K562 (cell line): ENCODE data around the gene CHI3L1. TPM values are rescaled to one million over a fixed set of nuclear protein-coding genes. Genes with fewer than 3 reads are reported as not detected.

Experiments
- ATAC-seq: fragments of 200-7000 bp; cut with Tn5 transposase; 3 replicates; pipeline ENCODE4 v1.9.1; 2020; ENCODE audit warnings: moderate library complexity
- BruUV-seq: library from RNA; stranded (reverse); fragments of 400-500 nt; replicated peaks from 2 replicates; lab custom pipeline; 2021; lab: Mats Ljungman, UMichigan
- CTCF ChIA-PET: fragments of 300-600 bp; formaldehyde crosslinking; extraction: SDS; loops from one replicate; lab custom pipeline; 2021; ENCODE audit warnings: low intra/inter-chr PET ratio; lab: Yijun Ruan, JAX
- POLR2A ChIA-PET: fragments of 300-600, 350-650 bp; sonication (Branson Sonifier 250); formaldehyde crosslinking; extraction: SDS; loops from one replicate; lab custom pipeline; 2021; ENCODE audit warnings: antibody characterized with exemption, inconsistent platforms; lab: Yijun Ruan, JAX
- DNase-seq, 4 experiments: peaks; one replicate each; pipeline versions ENCODE4 v3.0.0 to v3.0.0-alpha.2; 2011 to 2018; ENCODE audit warnings: low spot score in 3 of 4, mixed read lengths in 3 of 4; ENCODE audit errors: extremely low read depth in 1 of 4
- FAIRE-seq: peaks from 2 replicates; lab custom pipeline; 2011; peaks lifted over from hg19 to GRCh38; lab: Jason Lieb, UNC
- H2AFZ ChIP-seq: 2 replicates; pipeline ENCODE4 v1.6.0; 2011; ENCODE audit warnings: low read depth, low read length, control low read depth, inconsistent platforms
- H3K27ac ChIP-seq: fragments of 200-600 bp; 3 replicates; pipeline ENCODE4 v1.8.0; 2011; ENCODE audit warnings: low read depth, mild to moderate bottlenecking, control low read depth, inconsistent platforms, low read length, moderate library complexity, mixed read lengths; ENCODE audit errors: extremely low read depth
- H3K27me3 ChIP-seq, 2 experiments: fragments of 300-600 bp in 1 of 2; 2 replicates in 1 of 2; 3 replicates in 1 of 2; pipeline versions ENCODE4 v1.6.0 to v1.8.0; 2011; ENCODE audit warnings: inconsistent platforms in 2 of 2, low read length in 2 of 2, mild to moderate bottlenecking in 1 of 2, mixed read lengths in 1 of 2, moderate library complexity in 1 of 2; ENCODE audit not compliant: control insufficient read depth in 2 of 2, insufficient read depth in 2 of 2
- H3K36me3 ChIP-seq: fragments of 300-600 bp; 3 replicates; pipeline ENCODE4 v1.8.0; 2011; ENCODE audit warnings: mild to moderate bottlenecking, low read length, inconsistent platforms; ENCODE audit not compliant: control insufficient read depth, insufficient read depth
- H3K4me1 ChIP-seq, 2 experiments: fragments of 200-600 bp in 1 of 2; replicated peaks in 1 of 2; 2 replicates in 1 of 2; 3 replicates in 1 of 2; pipeline versions ENCODE4 v1.5.1 to v1.8.0; 2011; ENCODE audit warnings: inconsistent platforms in 2 of 2, low read length in 2 of 2, mild to moderate bottlenecking in 1 of 2, mixed read lengths in 1 of 2, moderate library complexity in 1 of 2; ENCODE audit not compliant: control insufficient read depth in 2 of 2, insufficient read depth in 2 of 2
- H3K4me2 ChIP-seq: 2 replicates; pipeline ENCODE4 v1.6.1; 2011; ENCODE audit warnings: low read length, control low read depth, inconsistent platforms, mixed read lengths; ENCODE audit not compliant: insufficient read depth
- H3K4me3 ChIP-seq: fragments of 200-600 bp; sonication (generic), shearing (Covaris generic); 2 replicates; pipeline ENCODE4 v1.5.1; 2016; ENCODE audit warnings: control low read depth, inconsistent platforms
- H3K79me2 ChIP-seq: fragments of 200-600 bp; 3 replicates; pipeline ENCODE4 v1.8.0; 2011; ENCODE audit warnings: low read length, inconsistent platforms; ENCODE audit not compliant: control insufficient read depth, insufficient read depth
- H3K9ac ChIP-seq, 2 experiments: 2 replicates each; pipeline versions ENCODE4 v1.6.0 to v1.6.1; 2011; ENCODE audit warnings: low read depth in 2 of 2, low read length in 2 of 2, control low read depth in 1 of 2, inconsistent platforms in 1 of 2, mild to moderate bottlenecking in 1 of 2, mixed read lengths in 1 of 2; ENCODE audit not compliant: insufficient read depth in 1 of 2
- H3K9me1 ChIP-seq: one replicate; pipeline ENCODE4 v1.6.0; 2011; ENCODE audit warnings: inconsistent platforms, mild to moderate bottlenecking, low read length, moderate library complexity; ENCODE audit not compliant: control insufficient read depth, insufficient read depth
- H3K9me3 ChIP-seq: replicated peaks from 2 replicates; pipeline ENCODE4 v1.5.1; 2011; ENCODE audit warnings: low read depth, low read length, inconsistent platforms; ENCODE audit not compliant: control insufficient read depth, insufficient read depth
- H4K20me1 ChIP-seq: replicated peaks from 2 replicates; pipeline ENCODE4 v1.6.1; 2011; ENCODE audit warnings: low read length, inconsistent platforms, mixed read lengths; ENCODE audit not compliant: control insufficient read depth, insufficient read depth
- CLOCK ChIP-seq: fragments of 250-450 bp; sonication (Bioruptor Pico); IDR thresholded peaks from 2 replicates; pipeline ENCODE4 v1.4.0; 2020; ENCODE audit warnings: mild to moderate bottlenecking, moderate library complexity, borderline replicate concordance
- HSF4 ChIP-seq: fragments of 250-450 bp; sonication (Bioruptor Pico); IDR thresholded peaks from 2 replicates; pipeline ENCODE4 v2.1.2; 2022; ENCODE audit warnings: mild to moderate bottlenecking, moderate library complexity, borderline replicate concordance
- IRF9 ChIP-seq: fragments of 450-650 bp; IDR thresholded peaks from 2 replicates; pipeline ENCODE4 v1.6.1; 2016; ENCODE audit warnings: missing biosample characterization, missing genetic modification characterization
- TSC22D4 ChIP-seq: fragments of 450-650 bp; IDR thresholded peaks from 2 replicates; pipeline ENCODE4 v1.6.1; 2016; ENCODE audit warnings: missing genetic modification characterization, missing biosample characterization, control low read depth
- ZNF431 ChIP-seq: sonication (generic); formaldehyde crosslinking; IDR thresholded peaks from 2 replicates; pipeline ENCODE4 v1.8.0; 2022; ENCODE audit warnings: mild to moderate bottlenecking, missing genetic modification reagents
- whole genome bisulfite sequencing: fragments of 100-300 bp; shearing (Covaris generic); methylation state at CpG from one replicate; pipeline ENCODE4 v1.1.6; 2016; ENCODE audit warnings: low coverage, mixed read lengths; ENCODE audit not compliant: insufficient coverage; ENCODE audit errors: missing lambda C conversion rate; 5-methylcytosine and 5-hydroxymethylcytosine counted together
- in situ Hi-C: fragments of 300-500 bp; cut with MboI; formaldehyde crosslinking; loops from 4 replicates; pipeline ENCODE4 v1.15.0; 2018; ENCODE audit warnings: inconsistent platforms, mixed read lengths
- intact Hi-C: fragments of 100-400 bp; cut with micrococcal nuclease; formaldehyde crosslinking; loops from 2 replicates; pipeline ENCODE4 v1.14.2; 2022
- polyA plus RNA-seq, 8 experiments: library from polyadenylated mRNA; depleted of rRNA in 4 of 8; stranded (reverse) in 5 of 8; unstranded in 3 of 8; fragments of >200 nt; fragmentation: Nextera tagmentation in 2 of 8; fragmentation: Illumina TruSeq in 1 of 8; extraction: Ambion mirVana in 2 of 8; extraction: Trizol in 1 of 8; gene quantifications; 2 replicates each; pipeline versions ENCODE4 v1.2.1 to v1.2.3, GENCODE V29; 2011 to 2014; ENCODE audit warnings: inconsistent platforms in 1 of 8, missing spikeins in 1 of 8
- total RNA-seq, 7 experiments: library from RNA; depleted of rRNA in 6 of 7; stranded (reverse); fragments of >200 nt in 6 of 7; fragmentation: Illumina TruSeq in 2 of 7; extraction: Trizol in 2 of 7; gene quantifications; 2 replicates each; pipeline versions ENCODE4 v1.2.1 to v1.2.3, GENCODE V29; 2011 to 2021; ENCODE audit warnings: low replicate concordance in 1 of 7

The CHI3L1 gene
- total and polyA plus RNA-seq, 9 of the 15 experiments (the other 6 are each of a cell fraction or from before 2014, with no cell fraction given), result not detected

- Histone ChIP-seq H3K9ac (no peak overlapping the region), H3K79me2 (no peaks in the 10 kb centered on the region), H3K4me2 (no peak overlapping the region), H3K4me1 (no peaks in the 10 kb centered on the region), H3K4me3 (no peak overlapping the region), H2AFZ (no peak overlapping the region), H3K36me3 (no peaks in the 10 kb centered on the region), H4K20me1 (peaks cover 11% of the 10 kb centered on the region), H3K27ac (no peak overlapping the region), H3K9me3 (no peaks in the 10 kb centered on the region), H3K9me1 (no peaks in the 10 kb centered on the region), H3K27me3 (peaks cover 7 to 36% of the 10 kb centered on the region in 2 experiments; a peak in 4 of 5 replicates)
- in situ Hi-C loops (no loop called here), intact Hi-C loops (no loop called here)
- ATAC-seq (no peak), FAIRE-seq (no peak), DNase-seq (no peak)
- ChIA-PET CTCF (no interaction called here), POLR2A (interaction anchor here (0.6 to 1.0 kb wide), 2 partner anchors 16 kb away, joined by 3 to 4 read pairs; no protein-coding TSS in a partner anchor)
- no TSS peak for BruUV-seq
- no peak for TF ChIP-seq HSF4
- TF ChIP-seq TSC22D4, result no peak
- TF ChIP-seq ZNF431 (CRISPR knock-in tag), result no peak
- TF ChIP-seq CLOCK (CRISPR knock-in tag), result no peak
- no peak for TF ChIP-seq IRF9 (tag)
- 2% methylated on average over 3 of the region's 3 CpGs for WGBS
Observed at GRCh38 chr1:203211812-203212211, 25.3 kb upstream of the CHI3L1 start.
